Measurements from ENCODE around the gene FAM174C. TPM values are rescaled to one million over a fixed set of nuclear protein-coding genes. Genes with fewer than 3 reads are reported as not detected.
A peak's percentile ranks its signal among the peaks of the same experiment; 100 is the strongest.

Gene FAM174C
- total and polyA plus RNA-seq, 2 of the 8 experiments (the other 6 are each of a cell fraction or from before 2014, with no cell fraction given), result 44.5 to 125 TPM

- Histone ChIP-seq H3K23me2 (ENCODE audit: low read depth, low read length) (no peaks in the 10 kb centered on the region), H2AFZ (ENCODE audit: low read length) (no peak overlapping the region), H4K20me1 (replicated peaks in 1 of 2; ENCODE audit: control insufficient read depth in 1 of 2, insufficient read depth in 2 of 2, low read length in 2 of 2) (peaks cover 5 to 18% of the 10 kb centered on the region in 2 experiments), H3K4me1 (replicated peaks in 1 of 4; ENCODE audit: control insufficient read depth in 3 of 4, insufficient read depth in 4 of 4, low read length in 3 of 4) (peaks cover 0 to 2% (median 0%) of the 10 kb centered on the region in 4 experiments; a peak in 2 of 7 replicates), H3K18ac (ENCODE audit: extremely low read depth, low read length) (no peak overlapping the region; the same call in 1 of the 2 replicates), H4K5ac (ENCODE audit: insufficient read length, low read depth, low read length) (no peak overlapping the region), H2BK5ac (ENCODE audit: low read depth, low read length) (no peak overlapping the region), H3K4me2 (ENCODE audit: insufficient read depth in 1 of 2, low read depth in 2 of 2, low read length in 2 of 2) (no peak overlapping the region), H3K23ac (ENCODE audit: insufficient read length) (no peak overlapping the region), H3K79me2 (ENCODE audit: control insufficient read depth in 1 of 2, insufficient read depth in 2 of 2, low read length in 2 of 2) (no peaks in the 10 kb centered on the region), H3K9me3 (ENCODE audit: insufficient read depth in 2 of 2, low read depth in 1 of 2, low read length in 1 of 2) (no peaks in the 10 kb centered on the region), H3K79me1 (ENCODE audit: low read depth, low read length) (no peaks in the 10 kb centered on the region), H3K27me3 (replicated peaks in 1 of 4; ENCODE audit: control insufficient read depth in 3 of 4, extremely low read depth in 1 of 4, insufficient read depth in 3 of 4, low read length in 3 of 4) (no peaks in the 10 kb centered on the region), H2BK20ac (ENCODE audit: low read length) (no peak overlapping the region), H3K14ac (ENCODE audit: insufficient read length) (no peak overlapping the region), H3K36me3 (ENCODE audit: control insufficient read depth in 2 of 4, insufficient read depth in 4 of 4, low read length in 3 of 4) (peaks cover 5 to 78% (median 9%) of the 10 kb centered on the region in 4 experiments; a peak in 6 of 8 replicates), H3K4me3 (ENCODE audit: extremely low read depth in 1 of 4, insufficient read depth in 2 of 4, low read depth in 3 of 4, low read length in 4 of 4) (no peak overlapping the region), H3K56ac (replicated peaks; ENCODE audit: insufficient read length, low read depth, low read length) (no peak overlapping the region), H2BK15ac (ENCODE audit: low read length) (no peak overlapping the region), H4K8ac (ENCODE audit: extremely low read depth, insufficient read depth, low read length) (no peak overlapping the region), H3K27ac (ENCODE audit: low read depth, low read length) (no peak overlapping the region), H3K4ac (replicated peaks; ENCODE audit: insufficient read length, low read depth, low read length) (no peak overlapping the region), H2BK120ac (replicated peaks; ENCODE audit: low read depth, low read length) (no peak overlapping the region), H2AK5ac (ENCODE audit: low read depth, low read length) (no peak overlapping the region), H2BK12ac (ENCODE audit: low read depth, low read length) (no peak overlapping the region), H4K91ac (replicated peaks; ENCODE audit: insufficient read length, low read length) (no peak overlapping the region), H3K9ac (replicated peaks in 1 of 4; ENCODE audit: extremely low read depth in 1 of 4, low read depth in 3 of 4, low read length in 3 of 4) (no peak overlapping the region)
- TF ChIP-seq RBBP5 (IDR thresholded peaks at IDR 0.05; ENCODE audit: borderline replicate concordance, low read depth, low read length), result no peak
- peak; percentile 79; the same call in 1 of the 2 replicates for TF ChIP-seq GABPA (IDR thresholded peaks at IDR 0.05; ENCODE audit: borderline replicate concordance, insufficient read depth, low read length)
- FAIRE-seq, result no peak
- CTCF ChIA-PET (ENCODE audit: partially characterized antibody), result interaction anchor here (1.0 to 1.7 kb wide), 4 partner anchors 9 to 14 kb away, joined by 3 to 6 read pairs (median 4); no protein-coding TSS in a partner anchor
- POLR2A ChIA-PET (ENCODE audit: partially characterized antibody), result interaction anchor here (0.7 to 2.2 kb wide), 14 partner anchors 8 to 203 kb away, joined by 3 to 9 read pairs (median 4); partner anchors contain the start of genes ATP5F1D, CBARP and CIRBP
- 88% methylated on average over 9 of the region's 61 CpGs; no CpG with 5 or more reads in 1 of the 2 experiments for WGBS, 2 experiments (ENCODE audit: extremely low coverage in 1 of 2, insufficient coverage in 1 of 2, insufficient read length in 1 of 2, insufficient replicate concordance in 2 of 2, low coverage in 1 of 2, low lambda C conversion rate in 2 of 2, missing lambda C conversion rate in 1 of 2)
- DNase-seq (ENCODE audit: low read depth in 1 of 2, low spot score in 2 of 2), result no peak
Measured at GRCh38 chr19:1229924-1230782, 45.2 kb upstream of the FAM174C start.

Measured in H1 (cell line).